Activated T-helper 9 cell treated with anti-CD3 and anti-CD28 coated beads, Interleukin-2, amount 50 U/mL, for 16 hours (primary cell): ENCODE measurements around the gene CARMIL1.
"Not testable (repeated sequence)": the region's sequence is repeated elsewhere in the genome, so short reads cannot be mapped to it uniquely, and the experiment has no call there.

Experiments used
- DNase-seq: peaks from one replicate; pipeline ENCODE4 v3.0.0-alpha.2; 2020; ENCODE audit warnings: low read depth

Gene CARMIL1

GRCh38 chr6:25370178-25371036 lies 91.2 kb downstream of the CARMIL1 start:
- DNase-seq, result no peak

GRCh38 chr6:25371037-25371347 lies 91.8 kb downstream of the CARMIL1 start:
- no peak for DNase-seq

DNA sequence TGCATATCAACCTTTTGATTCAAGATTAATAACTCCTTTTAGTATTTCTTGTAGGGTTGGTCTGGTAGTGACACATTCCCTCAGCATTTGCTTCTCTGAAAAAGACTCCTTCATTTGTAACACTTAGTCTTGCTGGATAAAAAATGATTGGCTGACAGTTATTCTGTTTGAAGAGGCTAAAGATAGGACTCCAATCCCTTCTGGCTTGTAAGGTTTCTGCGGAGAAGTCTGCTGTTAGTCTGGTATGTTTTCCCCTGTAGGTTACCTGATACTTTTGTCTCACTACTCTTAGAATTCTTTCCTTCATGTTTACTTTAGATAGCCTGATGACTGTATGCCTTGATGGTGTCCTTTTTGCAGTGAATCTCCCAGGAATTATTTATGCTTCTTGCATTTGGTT lies 96.0 kb downstream of the CARMIL1 start:
- DNase-seq, result no peak

DNA sequence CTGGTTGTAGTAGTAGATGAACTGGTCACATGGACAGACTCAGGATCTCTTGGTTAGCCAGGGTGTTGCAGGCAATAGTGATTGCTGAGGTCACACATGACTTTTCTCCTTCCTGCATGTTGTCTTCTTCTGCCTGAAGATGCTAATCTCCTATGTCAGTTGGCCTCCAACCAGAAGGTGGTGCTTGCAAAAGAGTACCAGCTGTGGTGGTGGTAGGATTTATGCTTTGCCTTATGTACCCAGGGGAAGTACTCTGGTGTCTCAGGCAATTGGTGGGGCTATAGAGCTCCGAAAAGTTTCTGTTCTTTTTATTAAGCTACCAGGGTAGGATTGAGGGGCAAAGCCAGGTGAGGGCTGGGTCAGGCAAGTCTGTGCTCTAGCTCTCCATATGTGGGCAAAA lies 98.5 kb downstream of the CARMIL1 start:
- no peak for DNase-seq

DNA sequence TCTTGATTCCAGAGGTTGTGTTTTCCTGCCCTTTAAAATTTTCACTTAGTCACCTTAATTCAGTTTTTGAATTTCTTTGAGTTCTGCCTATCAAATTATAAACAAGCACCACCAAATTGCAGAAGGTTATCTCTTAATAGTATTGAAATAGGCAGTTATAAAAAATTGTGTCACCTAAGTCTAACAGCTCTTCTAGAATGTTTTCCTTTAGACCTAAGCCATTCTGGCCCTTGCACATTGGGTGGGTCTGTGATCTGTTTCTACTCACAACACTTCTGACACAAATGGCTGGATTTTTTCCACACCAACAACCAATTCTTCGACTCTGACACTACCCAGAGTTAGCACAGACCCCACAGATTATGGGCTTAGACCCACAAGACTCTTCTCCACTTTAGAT lies 101.9 kb downstream of the CARMIL1 start:
- no peak for DNase-seq

DNA sequence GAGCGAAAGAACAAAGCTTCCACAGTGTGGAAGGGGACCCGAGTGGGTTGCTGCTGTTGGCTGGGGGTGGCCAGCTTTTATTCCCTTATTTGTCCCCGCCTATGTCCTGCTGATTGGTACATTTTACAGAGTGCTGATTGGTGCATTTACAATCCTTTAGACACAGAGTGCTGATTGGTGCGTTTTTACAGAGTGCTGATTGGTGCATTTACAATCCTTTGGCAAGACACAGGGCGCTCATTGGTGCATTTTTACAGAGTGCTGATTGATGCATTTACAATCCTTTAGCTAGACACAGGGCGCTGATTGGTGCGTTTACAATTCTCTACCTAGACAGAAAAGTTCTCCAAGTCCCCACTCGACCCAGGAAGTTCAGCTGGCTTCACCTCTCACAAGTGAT lies 103.3 kb downstream of the CARMIL1 start:
- DNase-seq, result not testable (repeated sequence)

DNA sequence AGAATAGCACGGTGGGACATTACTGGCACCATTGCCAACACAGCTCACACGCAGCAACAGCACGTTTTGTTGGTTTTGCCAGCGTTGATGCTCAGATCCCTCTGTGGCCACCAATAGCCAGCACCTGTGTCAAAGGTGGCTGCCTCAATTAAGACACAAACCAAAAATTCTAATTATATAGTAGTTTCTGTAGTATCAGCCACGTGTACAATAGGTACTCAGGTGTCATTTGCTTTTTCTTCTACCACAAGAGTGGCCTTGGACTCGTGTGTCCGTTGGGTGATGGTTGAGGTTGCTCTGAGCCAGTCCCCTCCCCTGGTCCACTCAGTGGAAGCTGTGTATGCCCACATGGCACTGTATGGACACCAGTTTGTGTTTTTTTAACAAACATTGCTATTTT lies 105.1 kb downstream of the CARMIL1 start:
- DNase-seq, result no peak

DNA sequence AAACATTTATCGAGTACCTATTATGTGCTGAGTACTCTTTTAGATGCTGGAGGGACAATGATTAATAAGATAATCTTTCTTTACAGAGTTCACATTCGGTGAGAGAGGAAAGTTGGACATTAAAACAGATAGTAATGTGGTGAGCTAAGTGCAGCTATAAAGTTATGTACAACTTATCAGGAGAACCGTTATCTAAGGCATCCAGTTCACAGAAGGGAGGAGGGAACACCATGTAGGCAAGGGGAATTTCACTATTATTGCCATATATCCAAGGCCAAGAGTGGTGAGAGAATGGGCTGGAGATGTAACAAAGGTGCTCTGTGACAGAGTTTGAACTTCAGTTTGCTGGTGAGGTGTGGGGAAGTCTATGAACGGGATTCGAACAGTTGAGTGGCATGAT lies 105.8 kb downstream of the CARMIL1 start:
- DNase-seq, result no peak

DNA sequence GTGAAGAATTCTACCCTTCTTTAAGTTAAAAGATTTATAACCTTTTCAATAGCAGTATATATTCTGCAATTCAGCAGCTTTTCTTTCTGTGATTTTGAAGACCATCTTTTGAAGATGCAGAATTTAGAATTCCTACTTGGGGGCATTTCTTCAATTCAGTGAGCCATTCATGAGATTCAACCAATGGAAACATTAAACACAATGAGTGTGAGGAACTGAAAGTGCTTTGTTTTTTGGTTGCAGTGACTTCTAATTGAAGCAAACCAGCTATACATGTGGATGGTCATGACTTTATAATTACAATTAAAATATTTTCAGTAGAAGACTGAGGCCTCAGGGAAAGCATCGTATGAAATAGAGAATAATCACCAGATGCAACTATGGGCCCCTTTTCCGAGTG lies 108.3 kb downstream of the CARMIL1 start:
- no peak for DNase-seq

- no peak for DNase-seq
Measured at GRCh38 chr6:25387911-25388310, 108.7 kb downstream of the CARMIL1 start.

DNA sequence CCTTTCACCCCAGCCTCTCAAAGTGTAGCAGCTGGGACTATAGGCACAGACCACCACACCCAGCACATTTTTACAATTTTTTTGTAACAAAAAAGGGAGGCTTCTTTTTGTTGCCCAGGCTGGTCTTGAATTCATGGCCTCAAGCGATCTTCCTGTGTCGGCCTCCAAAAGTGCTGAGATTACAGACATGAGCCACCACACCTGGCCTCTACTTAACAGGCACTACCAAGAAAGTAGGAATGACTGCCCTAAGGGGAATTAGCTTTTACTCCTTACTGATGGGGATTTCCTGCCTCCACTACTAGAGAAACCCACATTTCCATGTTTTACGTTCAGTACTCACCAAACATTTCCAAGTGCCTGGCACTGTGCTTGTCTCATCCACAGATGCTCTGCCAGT lies 109.6 kb downstream of the CARMIL1 start:
- DNase-seq, result no peak

GRCh38 chr6:25389471-25389870 lies 110.3 kb downstream of the CARMIL1 start:
- no peak for DNase-seq

- DNase-seq, result no peak
Measured at GRCh38 chr6:25392372-25392771, 113.2 kb downstream of the CARMIL1 start.

- DNase-seq, result no peak
Measured at GRCh38 chr6:25395731-25396130, 116.6 kb downstream of the CARMIL1 start.

DNA sequence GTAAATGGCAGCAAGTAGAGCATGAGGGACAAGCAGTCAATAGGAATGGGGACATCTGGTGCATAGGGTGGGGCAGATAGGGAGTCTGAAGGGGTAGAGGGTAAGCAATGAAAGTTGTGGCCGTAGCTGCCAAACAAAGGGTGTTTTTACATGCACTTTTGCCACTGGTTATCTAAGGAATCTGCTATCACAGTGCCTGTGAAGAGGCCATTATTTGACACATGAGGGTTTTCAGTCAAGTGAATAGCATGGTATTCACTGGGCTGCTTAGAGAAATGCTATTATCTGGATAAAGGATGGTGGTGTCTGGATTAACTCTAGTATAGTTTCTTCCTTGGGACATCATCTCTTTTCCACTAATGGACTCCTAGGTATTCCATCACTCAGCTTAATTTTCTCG lies 118.2 kb downstream of the CARMIL1 start:
- no peak for DNase-seq

DNA sequence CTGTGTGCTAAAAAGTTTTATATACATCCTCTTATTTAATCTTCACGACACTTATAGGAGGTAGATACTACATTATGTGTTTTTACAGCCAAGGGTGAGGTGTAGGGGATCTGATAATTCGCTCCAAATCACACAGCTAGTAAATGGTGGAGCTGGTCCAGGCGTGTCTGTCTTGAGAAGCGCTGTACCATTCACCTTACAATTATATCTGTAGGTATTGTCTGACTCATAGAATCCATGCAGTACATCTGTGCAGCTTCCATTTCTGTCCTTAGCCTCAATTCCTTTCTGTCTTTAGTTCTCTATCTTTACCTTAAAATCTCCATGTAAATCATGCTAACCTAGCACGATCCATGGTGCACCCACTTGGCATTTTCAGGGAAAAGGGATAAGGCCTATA lies 120.7 kb downstream of the CARMIL1 start:
- DNase-seq, result no peak

DNA sequence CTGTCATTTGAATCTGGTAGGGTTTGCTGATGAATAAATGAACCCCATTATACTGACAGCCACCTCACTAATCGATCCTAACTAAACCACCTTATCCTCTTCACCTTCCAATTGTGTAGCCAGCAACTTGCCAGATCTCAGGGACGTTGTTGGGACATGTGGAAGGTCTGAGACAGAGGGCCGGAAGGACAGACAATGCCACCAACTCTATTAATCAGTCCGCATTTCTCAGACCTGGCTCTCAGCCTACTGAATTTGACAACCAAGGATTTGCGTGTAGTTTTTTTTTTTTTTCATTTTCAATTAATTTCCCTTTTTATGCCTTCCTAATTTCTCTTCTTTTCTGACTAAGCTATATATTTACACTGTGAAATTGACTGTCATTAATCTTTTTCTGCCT lies 122.5 kb downstream of the CARMIL1 start:
- no peak for DNase-seq

DNA sequence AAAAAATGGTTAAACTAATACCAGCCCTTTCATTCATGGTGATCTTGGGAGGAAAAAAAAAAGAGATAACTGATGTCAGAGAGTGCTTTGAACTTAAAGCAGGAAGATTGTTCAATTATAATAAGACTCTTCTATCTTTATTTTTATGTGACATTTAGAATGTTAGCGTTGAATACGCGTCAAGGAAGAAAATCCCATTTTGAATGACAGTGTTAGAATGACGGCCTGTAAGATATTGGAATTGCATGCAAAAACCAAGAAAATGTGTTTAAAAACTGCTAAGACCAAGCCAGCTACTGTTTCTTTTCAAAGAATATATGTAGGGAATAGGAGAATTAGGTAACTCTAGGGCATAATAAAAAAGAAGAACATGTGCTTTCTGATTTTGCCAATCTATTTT lies 123.0 kb downstream of the CARMIL1 start:
- no peak for DNase-seq

- DNase-seq, result no peak
Measured at GRCh38 chr6:25403150-25403549, 124.0 kb downstream of the CARMIL1 start.

GRCh38 chr6:25404091-25404490 lies 124.9 kb downstream of the CARMIL1 start:
- no peak for DNase-seq

DNA sequence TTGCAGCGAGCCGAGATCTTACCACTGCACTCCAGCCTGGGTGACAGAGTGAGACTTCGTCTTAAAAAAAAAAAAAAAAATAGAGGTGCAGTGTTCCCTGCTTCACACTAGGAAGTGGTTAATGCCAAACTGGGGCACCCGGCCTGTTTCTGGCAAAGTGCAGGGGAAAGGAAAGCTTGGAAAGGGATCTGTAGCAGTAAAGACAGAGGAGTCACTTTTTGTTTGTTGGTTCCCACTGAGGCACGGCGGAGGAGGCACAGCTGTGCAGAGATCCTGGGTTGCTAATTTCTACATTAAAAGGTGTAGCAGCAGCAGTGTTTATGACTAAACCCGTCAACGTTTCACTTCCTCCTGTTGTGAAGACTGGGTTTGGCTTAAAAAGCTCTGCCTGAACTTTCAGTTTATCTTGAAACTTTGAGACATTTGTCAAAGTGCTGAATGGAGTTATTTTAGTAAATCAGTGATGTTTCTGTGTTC lies 125.6 kb downstream of the CARMIL1 start:
- DNase-seq, result peak; percentile 1

DNA sequence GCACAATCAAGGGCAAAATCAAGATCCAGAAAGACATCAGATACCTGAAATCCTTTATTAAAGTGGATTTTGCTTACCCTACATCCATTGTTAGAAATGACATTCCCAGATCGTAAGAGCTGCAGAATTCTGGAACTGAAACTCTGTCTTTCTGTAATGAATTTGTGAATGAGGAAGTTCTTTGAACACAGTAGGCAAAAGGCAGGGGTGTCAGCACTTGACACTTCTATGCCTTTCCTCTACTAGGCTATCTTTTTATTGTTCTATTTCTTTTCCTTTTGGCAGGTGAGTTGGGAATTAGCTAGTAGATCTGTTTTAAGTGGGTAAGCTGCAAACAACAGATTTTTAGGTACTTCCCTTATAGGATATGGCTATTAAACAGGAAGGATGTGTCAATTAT lies 126.3 kb downstream of the CARMIL1 start:
- no peak for DNase-seq

DNA sequence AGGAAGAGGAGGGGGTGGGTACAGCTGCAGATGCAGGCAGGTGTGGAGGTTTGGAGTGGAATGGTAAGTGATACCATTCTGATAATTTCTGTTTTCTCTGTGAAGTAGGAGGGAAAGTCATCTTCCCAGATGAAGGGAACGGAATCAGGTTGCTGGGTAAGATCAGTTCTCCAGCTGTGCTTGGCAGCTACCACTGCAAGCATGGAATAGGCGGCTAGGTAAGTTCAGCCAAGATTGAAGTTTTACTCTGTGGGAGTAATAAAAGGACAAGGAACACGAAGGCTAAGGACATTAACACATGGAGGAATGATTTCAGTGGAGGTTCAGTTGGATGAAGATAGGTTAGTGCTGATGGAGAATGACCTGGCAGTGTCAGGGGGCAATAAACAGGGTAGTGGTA lies 128.3 kb downstream of the CARMIL1 start:
- no peak for DNase-seq

DNA sequence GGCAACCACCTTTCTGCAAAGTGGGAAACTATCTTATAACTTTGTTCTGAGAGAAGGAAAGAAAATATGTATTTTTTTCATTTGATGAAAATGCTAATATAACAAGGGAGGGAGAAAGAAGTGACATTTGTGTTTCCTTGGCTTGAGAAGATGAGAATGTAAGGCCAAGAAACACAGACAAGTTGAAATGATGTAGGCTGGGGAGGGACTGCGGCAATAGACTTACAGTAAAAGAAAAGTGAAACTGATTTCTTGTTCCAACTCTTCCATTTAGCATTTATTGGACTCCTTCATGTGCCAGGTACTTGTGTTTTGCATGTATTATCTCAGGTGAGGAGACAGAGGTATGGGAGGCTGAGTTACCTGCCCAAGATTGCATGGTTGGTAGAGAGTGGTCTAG lies 130.9 kb downstream of the CARMIL1 start:
- DNase-seq, result no peak
